Activated naive CD8-positive, alpha-beta T cell treated with anti-CD3 and anti-CD28 coated beads for 36 hours (primary cell): ENCODE results near the gene TC2N. TPM values are rescaled to one million over a fixed set of nuclear protein-coding genes. Genes with fewer than 3 reads are reported as not detected.
"Not testable (repeated sequence)": the region's sequence is repeated elsewhere in the genome, so short reads cannot be mapped to it uniquely, and the experiment has no call there.

Experiments used
- DNase-seq: peaks from one replicate; pipeline ENCODE4 v3.0.0; 2021
- H3K27ac Mint-ChIP-seq: one replicate; pipeline ENCODE4 v1.8.0; 2022; ENCODE audit warnings: mild to moderate bottlenecking, moderate library complexity, mixed read lengths
- H3K27me3 Mint-ChIP-seq: one replicate; pipeline ENCODE4 v1.8.0; 2022; ENCODE audit warnings: mild to moderate bottlenecking, mixed read lengths
- H3K36me3 Mint-ChIP-seq: one replicate; pipeline ENCODE4 v1.8.0; 2021; ENCODE audit warnings: mild to moderate bottlenecking, mixed read lengths
- H3K4me1 Mint-ChIP-seq: one replicate; pipeline ENCODE4 v1.8.0; 2021; ENCODE audit warnings: mixed read lengths
- H3K4me3 Mint-ChIP-seq: one replicate; pipeline ENCODE4 v1.8.0; 2022; ENCODE audit warnings: mild to moderate bottlenecking, moderate library complexity, mixed read lengths
- H3K9me3 Mint-ChIP-seq: one replicate; pipeline ENCODE4 v1.8.0; 2022; ENCODE audit warnings: mixed read lengths
- total RNA-seq, 2 experiments: library from RNA; stranded (reverse); gene quantifications; one replicate each; pipeline ENCODE4 v1.2.3, GENCODE V29; 2021

TC2N gene
- total RNA-seq, 2 experiments from 2014 or later = 16.7 to 17.4 TPM

GRCh38 chr14:91862417-91862816 is 4.9 kb downstream of the TC2N start:
- peak overlapping the region; percentile 50 for H3K4me3 Mint-ChIP-seq
- H3K27ac Mint-ChIP-seq = peak overlapping the region; percentile 88
- H3K4me1 Mint-ChIP-seq = peaks cover 83% of the 10 kb centered on the region
- no peaks in the 10 kb centered on the region for H3K9me3 Mint-ChIP-seq
- H3K27me3 Mint-ChIP-seq = no peaks in the 10 kb centered on the region
- no peak for DNase-seq
- H3K36me3 Mint-ChIP-seq = peaks cover 21% of the 10 kb centered on the region

- Mint-ChIP-seq H3K9me3 (no peaks in the 10 kb centered on the region), H3K4me3 (peak overlapping the region; percentile 72), H3K27me3 (no peaks in the 10 kb centered on the region), H3K36me3 (peaks cover 21% of the 10 kb centered on the region), H3K4me1 (peaks cover 77% of the 10 kb centered on the region), H3K27ac (peak overlapping the region; percentile 90)
- DNase-seq = no peak
Measured at GRCh38 chr14:91861091-91861490, 6.2 kb downstream of the TC2N start.

- H3K36me3 Mint-ChIP-seq = peaks cover 23% of the 10 kb centered on the region
- H3K4me1 Mint-ChIP-seq = peaks cover 81% of the 10 kb centered on the region
- peak overlapping the region; percentile 1 for H3K27ac Mint-ChIP-seq
- no peak overlapping the region for H3K4me3 Mint-ChIP-seq
- no peaks in the 10 kb centered on the region for H3K27me3 Mint-ChIP-seq
- DNase-seq = no peak
- H3K9me3 Mint-ChIP-seq = no peaks in the 10 kb centered on the region
Measured at GRCh38 chr14:91860238-91860637, 7.1 kb downstream of the TC2N start.

GRCh38 chr14:91858536-91859275 is 8.6 kb downstream of the TC2N start:
- H3K27ac Mint-ChIP-seq = peak overlapping the region; percentile 87
- H3K36me3 Mint-ChIP-seq = peaks cover 23% of the 10 kb centered on the region
- H3K4me1 Mint-ChIP-seq = peaks cover 76% of the 10 kb centered on the region
- no peak overlapping the region for H3K4me3 Mint-ChIP-seq
- no peak for DNase-seq
- H3K9me3 Mint-ChIP-seq = no peaks in the 10 kb centered on the region
- H3K27me3 Mint-ChIP-seq = no peaks in the 10 kb centered on the region

GRCh38 chr14:91857614-91858013 is 9.7 kb downstream of the TC2N start:
- Mint-ChIP-seq H3K27me3 (no peaks in the 10 kb centered on the region), H3K4me3 (no peak overlapping the region), H3K9me3 (no peaks in the 10 kb centered on the region), H3K36me3 (peaks cover 14% of the 10 kb centered on the region), H3K27ac (no peak overlapping the region), H3K4me1 (peaks cover 67% of the 10 kb centered on the region)
- DNase-seq = no peak

GRCh38 chr14:91854327-91854934 is 12.9 kb downstream of the TC2N start:
- Mint-ChIP-seq H3K36me3 (peaks cover 10% of the 10 kb centered on the region), H3K27me3 (no peaks in the 10 kb centered on the region), H3K9me3 (peaks cover 2% of the 10 kb centered on the region), H3K27ac (peak overlapping the region; percentile 5), H3K4me1 (peaks cover 44% of the 10 kb centered on the region), H3K4me3 (no peak overlapping the region)
- DNase-seq = no peak

GRCh38 chr14:91851563-91851962 is 15.8 kb downstream of the TC2N start:
- H3K4me1 Mint-ChIP-seq = peaks cover 25% of the 10 kb centered on the region
- H3K9me3 Mint-ChIP-seq = peaks cover 2% of the 10 kb centered on the region
- H3K36me3 Mint-ChIP-seq = peaks cover 12% of the 10 kb centered on the region
- H3K27ac Mint-ChIP-seq = no peak overlapping the region
- no peak overlapping the region for H3K4me3 Mint-ChIP-seq
- H3K27me3 Mint-ChIP-seq = no peaks in the 10 kb centered on the region
- DNase-seq = no peak

GRCh38 chr14:91848504-91849001 is 18.8 kb downstream of the TC2N start:
- Mint-ChIP-seq H3K4me3 (no peak overlapping the region), H3K4me1 (peaks cover 12% of the 10 kb centered on the region), H3K27ac (no peak overlapping the region), H3K27me3 (no peaks in the 10 kb centered on the region), H3K9me3 (peaks cover 2% of the 10 kb centered on the region), H3K36me3 (peaks cover 9% of the 10 kb centered on the region)
- no peak for DNase-seq

- no peak overlapping the region for H3K4me3 Mint-ChIP-seq
- peaks cover 9% of the 10 kb centered on the region for H3K36me3 Mint-ChIP-seq
- no peaks in the 10 kb centered on the region for H3K27me3 Mint-ChIP-seq
- H3K4me1 Mint-ChIP-seq = peaks cover 18% of the 10 kb centered on the region
- H3K27ac Mint-ChIP-seq = no peak overlapping the region
- H3K9me3 Mint-ChIP-seq = peaks cover 2% of the 10 kb centered on the region
- DNase-seq = no peak
Measured at GRCh38 chr14:91847693-91848092, 19.6 kb downstream of the TC2N start.

- no peak overlapping the region for H3K4me3 Mint-ChIP-seq
- H3K4me1 Mint-ChIP-seq = peaks cover 28% of the 10 kb centered on the region
- DNase-seq = no peak
- no peak overlapping the region for H3K27ac Mint-ChIP-seq
- H3K9me3 Mint-ChIP-seq = no peaks in the 10 kb centered on the region
- peaks cover 4% of the 10 kb centered on the region for H3K36me3 Mint-ChIP-seq
- H3K27me3 Mint-ChIP-seq = no peaks in the 10 kb centered on the region
Measured at GRCh38 chr14:91845652-91846051, 21.7 kb downstream of the TC2N start.

- H3K27me3 Mint-ChIP-seq, H3K4me3 Mint-ChIP-seq, DNase-seq, H3K9me3 Mint-ChIP-seq, H3K27ac Mint-ChIP-seq, H3K36me3 Mint-ChIP-seq: not testable (repeated sequence)
- H3K4me1 Mint-ChIP-seq = peaks cover 29% of the 10 kb centered on the region
Measured at GRCh38 chr14:91845056-91845455, 22.3 kb downstream of the TC2N start.

- H3K4me3 Mint-ChIP-seq = no peak overlapping the region
- peaks cover 4% of the 10 kb centered on the region for H3K36me3 Mint-ChIP-seq
- no peak for DNase-seq
- H3K27ac Mint-ChIP-seq = no peak overlapping the region
- H3K9me3 Mint-ChIP-seq = no peaks in the 10 kb centered on the region
- peaks cover 28% of the 10 kb centered on the region for H3K4me1 Mint-ChIP-seq
- H3K27me3 Mint-ChIP-seq = no peaks in the 10 kb centered on the region
Measured at GRCh38 chr14:91844029-91844428, 23.3 kb downstream of the TC2N start.

GRCh38 chr14:91843437-91843836 is 23.9 kb downstream of the TC2N start:
- no peak for DNase-seq
- Mint-ChIP-seq H3K4me3 (no peak overlapping the region), H3K27me3 (no peaks in the 10 kb centered on the region), H3K9me3 (no peaks in the 10 kb centered on the region), H3K4me1 (peaks cover 27% of the 10 kb centered on the region), H3K36me3 (no peaks in the 10 kb centered on the region), H3K27ac (no peak overlapping the region)

GRCh38 chr14:91841065-91841464 is 26.3 kb downstream of the TC2N start:
- Mint-ChIP-seq H3K27me3 (no peaks in the 10 kb centered on the region), H3K27ac (no peak overlapping the region), H3K36me3 (no peaks in the 10 kb centered on the region), H3K9me3 (no peaks in the 10 kb centered on the region), H3K4me3 (no peak overlapping the region), H3K4me1 (peaks cover 32% of the 10 kb centered on the region)
- no peak for DNase-seq

- Mint-ChIP-seq H3K27me3 (peaks cover 2% of the 10 kb centered on the region), H3K36me3 (no peaks in the 10 kb centered on the region), H3K27ac (no peak overlapping the region), H3K9me3 (no peaks in the 10 kb centered on the region), H3K4me3 (no peak overlapping the region), H3K4me1 (peaks cover 39% of the 10 kb centered on the region)
- DNase-seq = no peak
Measured at GRCh38 chr14:91839749-91840148, 27.6 kb downstream of the TC2N start.

GRCh38 chr14:91837076-91837475 is 30.3 kb downstream of the TC2N start:
- H3K36me3 Mint-ChIP-seq = no peaks in the 10 kb centered on the region
- peak overlapping the region; percentile 91 for H3K4me3 Mint-ChIP-seq
- H3K27me3 Mint-ChIP-seq = peaks cover 4% of the 10 kb centered on the region
- no peak for DNase-seq
- H3K27ac Mint-ChIP-seq = no peak overlapping the region
- no peaks in the 10 kb centered on the region for H3K9me3 Mint-ChIP-seq
- H3K4me1 Mint-ChIP-seq = peaks cover 41% of the 10 kb centered on the region
